K562 (cell line): ENCODE measurements around the gene PKD1. TPM values are rescaled to one million over a fixed set of nuclear protein-coding genes. Genes with fewer than 3 reads are reported as not detected.

ENCODE experiments used
- ATF7 ChIP-seq: fragments of 450-650 bp; IDR thresholded peaks from 2 replicates; pipeline ENCODE4 v1.7.1; 2014; ENCODE audit warnings: mild to moderate bottlenecking, moderate library complexity
- CCNT2 ChIP-seq: IDR thresholded peaks from 2 replicates; pipeline ENCODE4 v1.6.1; 2011; ENCODE audit warnings: borderline replicate concordance, low read depth, mild to moderate bottlenecking, moderate library complexity, mixed read lengths, low read length; ENCODE audit not compliant: insufficient read length; ENCODE audit errors: extremely low read depth
- CTBP1 ChIP-seq: fragments of 450-650 bp; IDR thresholded peaks from 2 replicates; pipeline ENCODE4 v1.6.1; 2016; ENCODE audit warnings: borderline replicate concordance
- CXXC5 ChIP-seq: fragments of 250-450 bp; sonication (Bioruptor Pico); IDR thresholded peaks from 2 replicates; pipeline ENCODE4 v1.8.0; 2022; ENCODE audit warnings: inconsistent platforms, mild to moderate bottlenecking, moderate library complexity
- E2F1 ChIP-seq: sonication (generic); formaldehyde crosslinking; IDR thresholded peaks from 2 replicates; pipeline ENCODE4 v1.8.1; 2023; ENCODE audit warnings: mild to moderate bottlenecking, missing genetic modification reagents, moderate library complexity
- HNRNPL ChIP-seq: fragments of 200-400 bp; formaldehyde crosslinking; IDR thresholded peaks from 2 replicates; pipeline ENCODE4 v1.6.1; 2017; ENCODE audit warnings: low read depth, mild to moderate bottlenecking, low read length
- KLF1 ChIP-seq: fragments of 450-650 bp; IDR thresholded peaks from 2 replicates; pipeline ENCODE4 v1.6.1; 2016; ENCODE audit warnings: missing genetic modification characterization, missing compliant biosample characterization
- L3MBTL2 ChIP-seq: fragments of 450-650 bp; IDR thresholded peaks from 2 replicates; pipeline ENCODE4 v1.6.1; 2016; ENCODE audit warnings: mild to moderate bottlenecking, moderate library complexity
- MAZ ChIP-seq, 2 experiments: fragments of 450-650 bp in 1 of 2; sonication (generic) in 1 of 2; formaldehyde crosslinking; IDR thresholded peaks in 1 of 2; conservative IDR thresholded peaks in 1 of 2; 2 replicates each; pipeline versions ENCODE4 v1.4.0 to v1.5.0; 2020; ENCODE audit warnings: mild to moderate bottlenecking in 1 of 2, missing genetic modification reagents in 1 of 2
- MEIS2 ChIP-seq: fragments of 450-650 bp; IDR thresholded peaks from 2 replicates; pipeline ENCODE4 v1.6.1; 2014; ENCODE audit warnings: mild to moderate bottlenecking; ENCODE audit not compliant: partially characterized antibody
- MNT ChIP-seq, 2 experiments: fragments of 450-650 bp; conservative IDR thresholded peaks; 2 replicates each; pipeline ENCODE4 v1.6.1; 2017; ENCODE audit warnings: mild to moderate bottlenecking in 2 of 2, moderate library complexity in 2 of 2
- NFIC ChIP-seq: fragments of 450-650 bp; IDR thresholded peaks from 2 replicates; pipeline ENCODE4 v1.6.1; 2017; ENCODE audit warnings: mild to moderate bottlenecking, inconsistent platforms
- PKNOX1 ChIP-seq: fragments of 450-650 bp; IDR thresholded peaks from 2 replicates; pipeline ENCODE4 v1.6.1; 2016
- RB1 ChIP-seq: fragments of 450-650 bp; IDR thresholded peaks from 2 replicates; pipeline ENCODE4 v1.6.1; 2017; ENCODE audit warnings: low read depth, mild to moderate bottlenecking
- RBFOX2 ChIP-seq: fragments of 200-400 bp; formaldehyde crosslinking; IDR thresholded peaks from 2 replicates; pipeline ENCODE4 v1.6.1; 2017; ENCODE audit warnings: low read depth, mild to moderate bottlenecking, low read length, moderate library complexity
- SOX6 ChIP-seq: fragments of 450-650 bp; IDR thresholded peaks from 2 replicates; pipeline ENCODE4 v1.6.1; 2014; ENCODE audit warnings: mild to moderate bottlenecking
- SP1 ChIP-seq: sonication (generic); formaldehyde crosslinking; IDR thresholded peaks from 2 replicates; pipeline ENCODE4 v1.8.1; 2022; ENCODE audit warnings: mild to moderate bottlenecking, missing genetic modification reagents
- SUPT5H ChIP-seq: fragments of 450-650 bp; IDR thresholded peaks from 2 replicates; pipeline ENCODE4 v1.6.1; 2016
- VEZF1 ChIP-seq: fragments of 200-800 bp; sonication (Bioruptor generic); IDR thresholded peaks from 2 replicates; pipeline ENCODE4 v1.6.1; 2017; ENCODE audit warnings: missing genetic modification characterization, missing compliant biosample characterization
- ZNF639 ChIP-seq, 2 experiments: fragments of 200-800 bp in 1 of 2; sonication (Bioruptor generic) in 1 of 2; sonication (generic) in 1 of 2; formaldehyde crosslinking in 1 of 2; IDR thresholded peaks in 1 of 2; conservative IDR thresholded peaks in 1 of 2; 2 replicates each; pipeline versions ENCODE4 v1.5.0 to v1.6.1; 2016 to 2020; ENCODE audit warnings: missing compliant biosample characterization in 1 of 2, missing genetic modification characterization in 1 of 2, missing genetic modification reagents in 1 of 2
- polyA plus RNA-seq, 8 experiments: library from polyadenylated mRNA; depleted of rRNA in 4 of 8; stranded (reverse) in 5 of 8; unstranded in 3 of 8; fragments of >200 nt; fragmentation: Nextera tagmentation in 2 of 8; fragmentation: Illumina TruSeq in 1 of 8; extraction: Ambion mirVana in 2 of 8; extraction: Trizol in 1 of 8; gene quantifications; 2 replicates each; pipeline versions ENCODE4 v1.2.1 to v1.2.3, GENCODE V29; 2011 to 2014; ENCODE audit warnings: inconsistent platforms in 1 of 8, missing spikeins in 1 of 8
- total RNA-seq, 7 experiments: library from RNA; depleted of rRNA in 6 of 7; stranded (reverse); fragments of >200 nt in 6 of 7; fragmentation: Illumina TruSeq in 2 of 7; extraction: Trizol in 2 of 7; gene quantifications; 2 replicates each; pipeline versions ENCODE4 v1.2.1 to v1.2.3, GENCODE V29; 2011 to 2021; ENCODE audit warnings: low replicate concordance in 1 of 7

PKD1 gene
- total and polyA plus RNA-seq, 9 of the 15 experiments (the other 6 are each of a cell fraction or from before 2014, with no cell fraction given), result 0.23 to 93.5 (median 12.6) TPM

- 0 out of 2 replicates have a peak, but pooled peaks have one; percentile 34 for TF ChIP-seq PKNOX1
- peak in 1 of 2 experiments; percentile 64; a peak in 2 of 4 replicates for TF ChIP-seq ZNF639 (CRISPR knock-in tag; conservative IDR thresholded peaks at IDR 0.05 in 1 of 2, IDR thresholded peaks at IDR 0.05 in 1 of 2)
- TF ChIP-seq SP1, result peak; percentile 82
- 0 out of 2 replicates have a peak, but pooled peaks have one; percentile 21 for TF ChIP-seq RB1
- peak; percentile 76 for TF ChIP-seq VEZF1 (CRISPR knock-in tag)
- peak; percentile 85 for TF ChIP-seq CXXC5 (CRISPR knock-in tag)
- 0 out of 2 replicates have a peak, but pooled peaks have one; percentile 42 for TF ChIP-seq E2F1 (CRISPR knock-in tag)
- peak; percentile 53 to 65; a peak in 3 of 4 replicates for TF ChIP-seq MAZ (CRISPR knock-in tag; conservative IDR thresholded peaks at IDR 0.05 in 1 of 2, IDR thresholded peaks at IDR 0.05 in 1 of 2)
- TF ChIP-seq L3MBTL2, result peak; percentile 61
- TF ChIP-seq HNRNPL, result 0 out of 2 replicates have a peak, but pooled peaks have one; percentile 21
- TF ChIP-seq KLF1 (tag), result peak; percentile 23; the same call in 1 of the 2 replicates
- peak; percentile 49; the same call in 1 of the 2 replicates for TF ChIP-seq SOX6
- TF ChIP-seq SUPT5H, result peak; percentile 74
- peak; percentile 38 for TF ChIP-seq MEIS2
- TF ChIP-seq NFIC, result peak; percentile 72
- TF ChIP-seq RBFOX2, result peak; percentile 71
- peak; percentile 57 for TF ChIP-seq CCNT2
- peak; percentile 93 for TF ChIP-seq CTBP1
- peak; percentile 32 to 77; a peak in 2 of 4 replicates for TF ChIP-seq MNT (conservative IDR thresholded peaks at IDR 0.05)
- peak; percentile 40; the same call in 1 of the 2 replicates for TF ChIP-seq ATF7
These were observed at the start of gene PKD1 (continued) for GRCh38 chr16:2135770-2136490.
